Calu3 (cell line): ENCODE data around the gene NTM. TPM values are rescaled to one million over a fixed set of nuclear protein-coding genes. Genes with fewer than 3 reads are reported as not detected.
"Not testable (repeated sequence)": the region's sequence is repeated elsewhere in the genome, so short reads cannot be mapped to it uniquely, and the experiment has no call there.

Source experiments
- BruUV-seq: library from RNA; stranded (reverse); fragments of 400-500 nt; replicated peaks from 2 replicates; lab custom pipeline; 2021; lab: Mats Ljungman, UMichigan
- CTCF ChIA-PET: fragments of 300-600 bp; sonication (Branson Sonifier 250); formaldehyde crosslinking; loops from one replicate; lab custom pipeline; 2022; ENCODE audit warnings: antibody characterized with exemption; lab: Charles Lee
- DNase-seq: peaks from one replicate; pipeline ENCODE4 v3.0.0; 2022
- H3K27ac Mint-ChIP-seq: one replicate; pipeline ENCODE4 v1.8.0; 2022; ENCODE audit warnings: mixed read lengths; ENCODE audit not compliant: unreplicated experiment
- H3K27me3 Mint-ChIP-seq: one replicate; pipeline ENCODE4 v1.8.0; 2022; ENCODE audit warnings: mixed read lengths; ENCODE audit not compliant: unreplicated experiment
- H3K36me3 Mint-ChIP-seq: one replicate; pipeline ENCODE4 v1.8.0; 2022; ENCODE audit warnings: mild to moderate bottlenecking, moderate library complexity, mixed read lengths; ENCODE audit not compliant: insufficient read depth, unreplicated experiment
- H3K4me1 Mint-ChIP-seq: one replicate; pipeline ENCODE4 v1.8.0; 2022; ENCODE audit warnings: mild to moderate bottlenecking, low read depth, mixed read lengths; ENCODE audit not compliant: unreplicated experiment
- H3K4me3 Mint-ChIP-seq: one replicate; pipeline ENCODE4 v1.8.0; 2022; ENCODE audit warnings: mild to moderate bottlenecking, low read depth, moderate library complexity, mixed read lengths; ENCODE audit not compliant: unreplicated experiment
- H3K9me3 Mint-ChIP-seq: one replicate; pipeline ENCODE4 v1.8.0; 2022; ENCODE audit warnings: low read depth, mixed read lengths; ENCODE audit not compliant: unreplicated experiment
- CTCF ChIP-seq: fragments of 200-600 bp; IDR thresholded peaks from one replicate; pipeline ENCODE4 v1.8.0; 2022; ENCODE audit warnings: antibody characterized with exemption; ENCODE audit not compliant: unreplicated experiment
- intact Hi-C: fragments of 100-400 bp; cut with micrococcal nuclease; formaldehyde crosslinking; loops from one replicate; pipeline ENCODE4 v1.10.0; 2022; ENCODE audit not compliant: unreplicated experiment
- total RNA-seq: library from RNA; stranded (reverse); gene quantifications from 2 replicates; pipeline ENCODE4 v1.2.3, GENCODE V29; 2022

Gene NTM
- total RNA-seq, 1 experiment from 2014 or later, result not detected

- peaks cover 19% of the 10 kb centered on the region for H3K9me3 Mint-ChIP-seq
- intact Hi-C loops, result no loop called here
- DNase-seq, result no peak
- TF ChIP-seq CTCF, result no peak
- no peaks in the 10 kb centered on the region for H3K27me3 Mint-ChIP-seq
- H3K4me1 Mint-ChIP-seq, result no peaks in the 10 kb centered on the region
- no TSS peak for BruUV-seq
- H3K4me3 Mint-ChIP-seq, result no peak overlapping the region
- H3K36me3 Mint-ChIP-seq, result no peaks in the 10 kb centered on the region
- H3K27ac Mint-ChIP-seq, result no peak overlapping the region
- CTCF ChIA-PET, result no interaction called here
Measured at GRCh38 chr11:131486937-131487635, 116.7 kb downstream of the NTM start.

GRCh38 chr11:131488238-131488637, 117.8 kb downstream of the NTM start:
- BruUV-seq, result no TSS peak
- no peak overlapping the region for H3K27ac Mint-ChIP-seq
- CTCF ChIA-PET, result no interaction called here
- H3K4me1 Mint-ChIP-seq, result no peaks in the 10 kb centered on the region
- intact Hi-C loops, result no loop called here
- H3K27me3 Mint-ChIP-seq, result no peaks in the 10 kb centered on the region
- TF ChIP-seq CTCF, result no peak
- no peak for DNase-seq
- H3K9me3 Mint-ChIP-seq, result peaks cover 16% of the 10 kb centered on the region
- no peak overlapping the region for H3K4me3 Mint-ChIP-seq
- no peaks in the 10 kb centered on the region for H3K36me3 Mint-ChIP-seq

GRCh38 chr11:131491503-131491902, 121.1 kb downstream of the NTM start:
- BruUV-seq, result no TSS peak
- intact Hi-C loops, result no loop called here
- peaks cover 18% of the 10 kb centered on the region for H3K9me3 Mint-ChIP-seq
- no peak overlapping the region for H3K4me3 Mint-ChIP-seq
- no peak for TF ChIP-seq CTCF
- no peaks in the 10 kb centered on the region for H3K4me1 Mint-ChIP-seq
- no peaks in the 10 kb centered on the region for H3K27me3 Mint-ChIP-seq
- CTCF ChIA-PET, result no interaction called here
- no peak for DNase-seq
- H3K27ac Mint-ChIP-seq, result no peak overlapping the region
- H3K36me3 Mint-ChIP-seq, result no peaks in the 10 kb centered on the region

- no peaks in the 10 kb centered on the region for H3K4me1 Mint-ChIP-seq
- no peak for TF ChIP-seq CTCF
Measured at GRCh38 chr11:131495423-131495822, 125.0 kb downstream of the NTM start.

GRCh38 chr11:131497686-131498085, 127.3 kb downstream of the NTM start:
- H3K27ac Mint-ChIP-seq, H3K36me3 Mint-ChIP-seq, H3K4me3 Mint-ChIP-seq, BruUV-seq, DNase-seq, H3K9me3 Mint-ChIP-seq, H3K4me1 Mint-ChIP-seq, CTCF ChIA-PET, intact Hi-C loops, H3K27me3 Mint-ChIP-seq: not testable (repeated sequence)

More at GRCh38 chr11:131495423-131495822, 125.0 kb downstream of the NTM start:
- H3K27ac Mint-ChIP-seq, result no peak overlapping the region
- DNase-seq, result no peak
- H3K4me3 Mint-ChIP-seq, result no peak overlapping the region
- H3K9me3 Mint-ChIP-seq, result peaks cover 8% of the 10 kb centered on the region
- no peaks in the 10 kb centered on the region for H3K27me3 Mint-ChIP-seq
- no peaks in the 10 kb centered on the region for H3K36me3 Mint-ChIP-seq
- no TSS peak for BruUV-seq
- intact Hi-C loops, result no loop called here
- CTCF ChIA-PET, result no interaction called here
